Tibial nerve (tissue), 4 donors: ENCODE measurements around the gene DNAJC15. TPM values are rescaled to one million over a fixed set of nuclear protein-coding genes. Genes with fewer than 3 reads are reported as not detected.

ENCODE experiments used
- DNase-seq, 2 donors: peaks; one replicate each; pipeline ENCODE4 v3.0.0-alpha.2; 2019; ENCODE audit warnings: low spot score in 2 of 2
- H3K27ac ChIP-seq, 4 donors: fragments of 200-600 bp; sonication (generic) in 3 of 4; one replicate each; pipeline ENCODE4 v1.5.1; 2017 to 2019; ENCODE audit warnings: mild to moderate bottlenecking in 1 of 4
- H3K27me3 ChIP-seq, 2 donors: fragments of 200-600 bp; sonication (generic) in 1 of 2; one replicate each; pipeline versions ENCODE4 v1.5.1 to v1.6.0; 2017 to 2019
- H3K36me3 ChIP-seq, 3 donors: fragments of 200-600 bp; sonication (generic); one replicate each; pipeline ENCODE4 v1.5.1; 2018 to 2019
- H3K4me1 ChIP-seq, 4 donors: fragments of 200-600 bp; sonication (generic) in 3 of 4; one replicate each; pipeline ENCODE4 v1.5.1; 2017 to 2019
- H3K4me3 ChIP-seq, 4 donors: fragments of 200-600 bp; sonication (generic) in 3 of 4; one replicate each; pipeline ENCODE4 v1.5.1; 2017 to 2019; ENCODE audit warnings: mild to moderate bottlenecking in 1 of 4, moderate library complexity in 1 of 4
- H3K9me3 ChIP-seq, 4 donors: fragments of 200-600 bp; sonication (generic) in 3 of 4; one replicate each; pipeline ENCODE4 v1.5.1; 2017 to 2019
- EP300 ChIP-seq, 2 donors: sonication (generic); formaldehyde crosslinking; IDR thresholded peaks; one replicate each; pipeline ENCODE4 v1.6.1; 2017; ENCODE audit warnings: antibody characterized with exemption in 2 of 2, mild to moderate bottlenecking in 1 of 2
- POLR2A ChIP-seq, 2 donors: fragments of 450-650 bp; IDR thresholded peaks; one replicate each; pipeline ENCODE4 v1.6.1; 2017; ENCODE audit warnings: antibody characterized with exemption in 2 of 2, mild to moderate bottlenecking in 2 of 2, moderate library complexity in 2 of 2
- WGBS, 2 donors: methylation state at CpG; one replicate each; pipeline ENCODE4 v1.1.5; 2018; 5-methylcytosine and 5-hydroxymethylcytosine counted together
- total RNA-seq, 4 donors: library from RNA; depleted of rRNA; stranded (reverse); fragments of >200 nt; gene quantifications; one replicate each; pipeline ENCODE4 v1.1.0, GENCODE V29; 2016
- TF ChIP-seq, protein P1 (sequence below), 5 experiments: fragments of 200-600 bp in 3 of 5; fragments of 450-650 bp in 2 of 5; sonication (generic) in 3 of 5; IDR thresholded peaks; one replicate each; pipeline ENCODE4 v1.5.1; 2016 to 2019; ENCODE audit warnings: antibody characterized with exemption in 5 of 5, mild to moderate bottlenecking in 3 of 5, moderate library complexity in 2 of 5

The DNAJC15 gene
- total RNA-seq, 4 donors from 2014 or later, result 3.7 to 9.2 (median 5.7) TPM

DNA sequence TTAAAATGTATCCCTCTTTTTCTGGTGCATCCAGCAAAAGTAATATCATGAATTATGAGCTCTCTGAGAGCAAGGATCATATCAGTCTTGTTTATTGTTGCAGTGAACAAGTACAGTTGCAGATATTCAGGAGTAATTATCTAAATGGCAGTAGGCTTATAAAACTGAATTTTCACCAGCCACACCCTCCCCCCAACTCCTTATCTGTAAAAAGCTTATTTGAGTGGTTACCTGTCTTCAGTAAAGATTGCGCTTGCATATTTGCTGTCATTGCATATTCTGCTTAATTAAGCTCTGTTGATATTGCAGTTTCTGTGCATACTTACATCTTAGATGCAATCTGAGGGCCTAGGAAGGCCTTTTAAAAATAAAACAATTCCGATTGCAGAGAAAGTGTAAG, 87.3 kb downstream of the DNAJC15 start:
- Histone ChIP-seq H3K27me3 (no peaks in the 10 kb centered on the region), H3K9me3 (no peaks in the 10 kb centered on the region), H3K4me1 (no peaks in the 10 kb centered on the region), H3K36me3 (peaks cover 0 to 6% (median 0%) of the 10 kb centered on the region in 3 donors), H3K4me3 (no peak overlapping the region), H3K27ac (no peak overlapping the region)
- TF ChIP-seq, protein P1, sequence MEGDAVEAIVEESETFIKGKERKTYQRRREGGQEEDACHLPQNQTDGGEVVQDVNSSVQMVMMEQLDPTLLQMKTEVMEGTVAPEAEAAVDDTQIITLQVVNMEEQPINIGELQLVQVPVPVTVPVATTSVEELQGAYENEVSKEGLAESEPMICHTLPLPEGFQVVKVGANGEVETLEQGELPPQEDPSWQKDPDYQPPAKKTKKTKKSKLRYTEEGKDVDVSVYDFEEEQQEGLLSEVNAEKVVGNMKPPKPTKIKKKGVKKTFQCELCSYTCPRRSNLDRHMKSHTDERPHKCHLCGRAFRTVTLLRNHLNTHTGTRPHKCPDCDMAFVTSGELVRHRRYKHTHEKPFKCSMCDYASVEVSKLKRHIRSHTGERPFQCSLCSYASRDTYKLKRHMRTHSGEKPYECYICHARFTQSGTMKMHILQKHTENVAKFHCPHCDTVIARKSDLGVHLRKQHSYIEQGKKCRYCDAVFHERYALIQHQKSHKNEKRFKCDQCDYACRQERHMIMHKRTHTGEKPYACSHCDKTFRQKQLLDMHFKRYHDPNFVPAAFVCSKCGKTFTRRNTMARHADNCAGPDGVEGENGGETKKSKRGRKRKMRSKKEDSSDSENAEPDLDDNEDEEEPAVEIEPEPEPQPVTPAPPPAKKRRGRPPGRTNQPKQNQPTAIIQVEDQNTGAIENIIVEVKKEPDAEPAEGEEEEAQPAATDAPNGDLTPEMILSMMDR (IDR thresholded peaks at IDR 0.05), result no peak
- no peak for TF ChIP-seq POLR2A (IDR thresholded peaks at IDR 0.05)
- no peak for TF ChIP-seq EP300 (IDR thresholded peaks at IDR 0.05)
- DNase-seq, result no peak
- 95 to 96% methylated on average over 2 of the region's 2 CpGs for WGBS, 2 donors

DNA sequence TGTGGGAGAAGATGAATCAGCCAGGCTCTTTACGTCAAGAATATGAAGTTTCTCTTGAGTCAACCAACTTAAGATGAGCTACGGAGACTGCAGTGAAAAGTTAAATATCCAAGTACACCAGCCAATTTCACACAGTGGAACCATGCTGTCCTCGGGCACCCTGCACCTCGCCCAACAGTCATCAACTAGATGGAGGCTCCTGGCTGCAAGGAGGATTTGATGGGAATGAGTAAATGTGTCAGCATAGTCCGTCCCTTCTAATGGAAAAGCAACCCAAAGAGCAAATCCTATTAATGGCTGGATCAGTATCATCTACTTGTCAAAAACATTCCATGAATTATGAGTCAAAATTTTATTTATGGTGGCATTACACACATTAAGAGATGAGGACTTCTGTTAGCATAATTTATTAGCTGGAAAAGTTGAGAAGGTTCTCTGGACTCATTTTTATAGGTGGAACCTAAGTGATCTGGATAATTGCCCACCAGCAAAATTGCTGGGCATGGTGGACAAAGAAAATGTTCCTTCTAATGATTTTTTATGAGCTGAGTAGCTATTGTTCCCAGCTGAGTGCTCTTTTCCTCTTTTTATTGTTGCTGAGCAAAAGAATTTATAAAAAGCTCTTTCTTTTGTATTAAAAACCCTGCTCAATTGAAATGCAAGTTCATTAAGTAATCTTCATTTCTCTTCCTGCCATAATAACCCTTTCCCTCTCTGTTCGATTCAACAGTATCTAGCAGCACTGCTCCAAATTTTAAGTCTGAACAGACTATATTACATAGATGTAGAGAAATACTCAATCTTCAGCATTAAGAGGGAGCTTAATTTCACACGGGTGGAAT, 88.4 kb downstream of the DNAJC15 start:
- H3K27ac ChIP-seq, result no peak overlapping the region
- H3K9me3 ChIP-seq, result no peaks in the 10 kb centered on the region
- no peak for DNase-seq
- no peaks in the 10 kb centered on the region for H3K4me1 ChIP-seq
- no peak overlapping the region for H3K4me3 ChIP-seq
- TF ChIP-seq, protein P1 (IDR thresholded peaks at IDR 0.05), result no peak
- no peak for TF ChIP-seq EP300 (IDR thresholded peaks at IDR 0.05)
- TF ChIP-seq POLR2A (IDR thresholded peaks at IDR 0.05), result no peak
- no peaks in the 10 kb centered on the region for H3K27me3 ChIP-seq
- H3K36me3 ChIP-seq, result peaks cover 0 to 6% (median 0%) of the 10 kb centered on the region in 3 donors
- 79 to 82% methylated on average over 7 of the region's 7 CpGs for WGBS, 2 donors

DNA sequence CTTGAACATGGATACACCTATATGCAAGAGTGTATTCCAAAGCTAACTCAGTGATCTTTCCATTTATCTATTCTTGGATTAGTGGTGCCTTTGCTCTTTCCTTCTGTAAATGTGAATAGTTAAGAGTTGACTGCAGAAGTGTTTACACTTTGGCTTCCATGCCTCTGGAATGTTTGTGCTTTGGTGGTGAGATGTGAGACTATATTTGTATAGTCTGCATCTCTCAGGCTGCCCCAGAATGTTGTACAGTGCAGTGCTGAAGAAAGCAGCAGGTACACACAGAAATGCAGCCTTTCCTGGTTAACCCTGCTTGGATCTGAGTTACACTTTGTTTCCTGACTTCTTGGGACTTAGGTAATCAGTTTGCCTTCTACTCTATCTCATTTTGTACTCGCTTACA, 90.2 kb downstream of the DNAJC15 start:
- H3K4me3 ChIP-seq, result no peak overlapping the region
- no peak overlapping the region for H3K27ac ChIP-seq
- no peak for DNase-seq
- peaks cover 0 to 4% (median 0%) of the 10 kb centered on the region in 3 donors for H3K36me3 ChIP-seq
- TF ChIP-seq EP300 (IDR thresholded peaks at IDR 0.05), result no peak
- TF ChIP-seq, protein P1 (IDR thresholded peaks at IDR 0.05), result no peak
- TF ChIP-seq POLR2A (IDR thresholded peaks at IDR 0.05), result no peak
- no peaks in the 10 kb centered on the region for H3K9me3 ChIP-seq
- H3K27me3 ChIP-seq, result no peaks in the 10 kb centered on the region
- WGBS, 2 donors, result 60 to 96% methylated on average over 1 of the region's 1 CpG
- H3K4me1 ChIP-seq, result no peaks in the 10 kb centered on the region

DNA sequence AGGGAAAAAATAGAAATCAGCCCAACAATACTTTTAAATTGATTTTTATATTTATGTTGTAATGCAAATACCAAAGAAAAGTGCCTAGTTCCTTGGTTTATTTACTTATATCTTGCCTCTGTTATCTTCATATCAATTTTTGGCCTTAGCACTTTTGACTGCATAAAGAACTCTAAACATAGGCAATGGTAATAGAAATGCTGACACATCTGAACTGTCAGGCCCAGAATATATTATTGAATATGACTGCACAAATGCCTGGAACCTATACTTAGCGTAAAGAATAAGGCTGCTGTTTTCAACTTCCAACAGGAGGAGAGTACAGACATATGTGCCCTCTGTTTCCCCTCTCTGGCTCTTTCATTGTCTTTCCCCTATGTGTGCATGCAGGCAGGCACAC, 91.1 kb downstream of the DNAJC15 start:
- Histone ChIP-seq H3K27ac (no peak overlapping the region), H3K36me3 (no peaks in the 10 kb centered on the region), H3K9me3 (no peaks in the 10 kb centered on the region), H3K27me3 (no peaks in the 10 kb centered on the region), H3K4me1 (no peaks in the 10 kb centered on the region), H3K4me3 (no peak overlapping the region)
- whole genome bisulfite sequencing, 2 donors, result 41 to 67% methylated on average over 1 of the region's 1 CpG
- DNase-seq, result no peak
- TF ChIP-seq, protein P1 (IDR thresholded peaks at IDR 0.05), result no peak
- no peak for TF ChIP-seq EP300 (IDR thresholded peaks at IDR 0.05)
- no peak for TF ChIP-seq POLR2A (IDR thresholded peaks at IDR 0.05)

DNA sequence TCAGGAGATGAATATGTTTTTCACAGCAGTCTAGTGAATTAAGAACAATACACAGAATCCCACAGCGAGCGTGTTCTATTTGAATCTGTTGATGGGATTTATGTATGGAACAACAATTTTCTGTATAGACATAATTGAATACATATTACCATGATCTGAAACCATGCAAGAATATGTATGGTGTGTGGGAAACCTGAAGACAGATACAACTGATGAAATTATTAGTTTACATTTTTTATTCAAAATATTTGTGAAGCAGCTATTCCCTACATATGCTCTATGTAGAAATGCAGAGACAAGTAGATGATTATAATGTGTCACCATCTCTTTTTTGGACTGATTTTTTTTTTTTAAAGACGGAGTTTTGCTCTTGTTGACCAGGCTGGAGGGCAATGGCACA, 91.8 kb downstream of the DNAJC15 start:
- Histone ChIP-seq H3K4me3 (no peak overlapping the region), H3K9me3 (no peaks in the 10 kb centered on the region), H3K27ac (no peak overlapping the region), H3K36me3 (no peaks in the 10 kb centered on the region), H3K4me1 (no peaks in the 10 kb centered on the region), H3K27me3 (no peaks in the 10 kb centered on the region)
- TF ChIP-seq EP300 (IDR thresholded peaks at IDR 0.05) (no peak), POLR2A (IDR thresholded peaks at IDR 0.05) (no peak)
- TF ChIP-seq, protein P1 (IDR thresholded peaks at IDR 0.05), result no peak
- WGBS, 2 donors, result 91 to 95% methylated on average over 3 of the region's 3 CpGs
- DNase-seq, result no peak
